ENCODE results near the gene MAN1A1. TPM values are rescaled to one million over a fixed set of nuclear protein-coding genes. Genes with fewer than 3 reads are reported as not detected.
"Not testable (repeated sequence)": the region's sequence is repeated elsewhere in the genome, so short reads cannot be mapped to it uniquely, and the experiment has no call there.

Gene MAN1A1
- total RNA-seq, 1 donor from 2014 or later = 19.7 TPM

DNA sequence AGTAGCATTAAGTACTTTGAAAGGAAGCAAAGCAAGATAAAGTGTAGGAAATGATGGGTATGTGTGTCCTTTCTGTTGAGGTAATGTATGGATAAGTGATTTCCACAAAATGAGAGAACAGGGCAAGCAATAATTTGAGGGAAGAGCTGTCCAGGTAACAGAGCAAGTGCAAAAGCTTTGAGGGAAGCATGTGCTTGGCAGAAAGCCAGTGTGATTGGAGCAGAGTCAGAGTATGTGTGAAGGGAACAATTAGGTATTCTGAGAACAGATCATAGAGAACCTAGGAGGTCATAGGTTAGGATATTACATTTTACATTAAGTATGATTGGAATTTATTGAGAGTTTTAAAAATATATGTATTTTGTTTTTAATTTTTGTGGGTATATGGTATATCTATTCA, 30.2 kb upstream of the MAN1A1 start:
- Histone ChIP-seq H3K9me3 (replicated peaks) (peaks cover 42% of the 10 kb centered on the region), H3K4me3 (no peak overlapping the region), H3K27ac (replicated peaks) (no peak overlapping the region), H3K36me3 (no peaks in the 10 kb centered on the region), H3K27me3 (ENCODE audit: low read depth) (no peaks in the 10 kb centered on the region), H3K4me1 (no peaks in the 10 kb centered on the region)
- intact Hi-C loops (cut with micrococcal nuclease) = no loop called here
- TF ChIP-seq, protein P1, sequence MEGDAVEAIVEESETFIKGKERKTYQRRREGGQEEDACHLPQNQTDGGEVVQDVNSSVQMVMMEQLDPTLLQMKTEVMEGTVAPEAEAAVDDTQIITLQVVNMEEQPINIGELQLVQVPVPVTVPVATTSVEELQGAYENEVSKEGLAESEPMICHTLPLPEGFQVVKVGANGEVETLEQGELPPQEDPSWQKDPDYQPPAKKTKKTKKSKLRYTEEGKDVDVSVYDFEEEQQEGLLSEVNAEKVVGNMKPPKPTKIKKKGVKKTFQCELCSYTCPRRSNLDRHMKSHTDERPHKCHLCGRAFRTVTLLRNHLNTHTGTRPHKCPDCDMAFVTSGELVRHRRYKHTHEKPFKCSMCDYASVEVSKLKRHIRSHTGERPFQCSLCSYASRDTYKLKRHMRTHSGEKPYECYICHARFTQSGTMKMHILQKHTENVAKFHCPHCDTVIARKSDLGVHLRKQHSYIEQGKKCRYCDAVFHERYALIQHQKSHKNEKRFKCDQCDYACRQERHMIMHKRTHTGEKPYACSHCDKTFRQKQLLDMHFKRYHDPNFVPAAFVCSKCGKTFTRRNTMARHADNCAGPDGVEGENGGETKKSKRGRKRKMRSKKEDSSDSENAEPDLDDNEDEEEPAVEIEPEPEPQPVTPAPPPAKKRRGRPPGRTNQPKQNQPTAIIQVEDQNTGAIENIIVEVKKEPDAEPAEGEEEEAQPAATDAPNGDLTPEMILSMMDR (IDR thresholded peaks at IDR 0.05; ENCODE audit: borderline replicate concordance) = no peak
- no peak for DNase-seq

DNA sequence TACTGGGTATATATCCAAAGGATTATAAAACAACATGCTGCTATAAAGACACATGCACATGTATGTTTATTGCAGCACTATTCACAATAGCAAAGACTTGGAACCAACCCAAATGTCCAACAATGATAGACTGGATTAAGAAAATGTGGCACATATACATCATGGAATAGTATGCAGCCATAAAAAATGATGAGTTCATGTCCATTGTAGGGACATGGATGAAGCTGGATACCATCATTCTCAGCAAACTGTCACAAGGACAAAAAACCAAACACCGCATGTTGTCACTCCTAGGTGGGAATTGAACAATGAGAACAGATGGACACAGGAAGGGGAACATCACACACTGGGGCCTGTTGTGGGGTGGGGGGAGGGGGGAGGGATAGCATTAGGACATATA, 27.5 kb upstream of the MAN1A1 start:
- H3K4me3 ChIP-seq; H3K36me3 ChIP-seq; intact Hi-C loops (cut with micrococcal nuclease); DNase-seq; H3K4me1 ChIP-seq; H3K27ac ChIP-seq (replicated peaks); H3K27me3 ChIP-seq (ENCODE audit: low read depth): not testable (repeated sequence)
- H3K9me3 ChIP-seq (replicated peaks) = peaks cover 54% of the 10 kb centered on the region

DNA sequence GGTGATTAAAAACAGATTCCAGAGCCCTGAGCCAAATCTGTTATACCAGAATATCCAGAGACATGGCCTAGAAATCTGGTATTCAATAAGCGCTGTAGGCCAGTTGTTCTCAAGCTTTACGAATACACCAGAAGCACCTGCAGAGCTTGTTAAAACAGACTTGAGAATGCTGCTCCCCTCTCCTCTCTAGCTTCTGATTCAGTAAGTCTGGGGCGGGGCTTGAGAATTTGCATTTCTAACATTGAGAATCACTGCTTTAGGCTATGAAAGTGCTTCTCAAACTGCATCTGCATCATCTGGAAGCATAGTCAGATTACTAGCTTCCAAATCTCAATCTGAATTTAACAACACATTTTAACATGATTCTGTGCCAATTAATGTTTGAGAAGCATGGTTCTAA, 20.5 kb upstream of the MAN1A1 start:
- DNase-seq = no peak
- TF ChIP-seq, protein P1 (IDR thresholded peaks at IDR 0.05; ENCODE audit: borderline replicate concordance) = no peak
- peaks cover 16% of the 10 kb centered on the region for H3K9me3 ChIP-seq (replicated peaks)
- intact Hi-C loops (cut with micrococcal nuclease) = no loop called here
- peaks cover 3% of the 10 kb centered on the region for H3K36me3 ChIP-seq
- H3K4me3 ChIP-seq = no peak overlapping the region
- H3K27ac ChIP-seq (replicated peaks) = no peak overlapping the region
- no peaks in the 10 kb centered on the region for H3K27me3 ChIP-seq (ENCODE audit: low read depth)
- no peaks in the 10 kb centered on the region for H3K4me1 ChIP-seq

DNA sequence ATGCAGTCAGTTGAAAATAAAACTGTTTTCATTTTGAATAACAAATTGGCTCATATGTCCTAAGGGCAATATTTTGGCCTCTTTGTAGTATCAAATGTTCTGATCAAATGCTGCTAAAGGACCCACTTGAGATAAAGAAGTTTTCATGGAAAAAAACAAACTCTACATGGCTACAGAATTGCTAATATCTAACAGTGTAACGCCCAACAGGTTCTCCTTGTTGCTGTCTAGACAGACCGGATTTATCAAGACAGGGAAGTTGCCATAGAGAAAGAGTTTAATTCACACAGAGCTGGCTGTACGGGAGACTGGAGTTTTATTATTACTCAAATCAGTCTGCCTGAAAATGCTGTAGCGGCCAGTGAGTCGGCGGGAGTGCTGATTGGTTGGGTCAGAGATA, 19.4 kb upstream of the MAN1A1 start:
- peaks cover 3% of the 10 kb centered on the region for H3K36me3 ChIP-seq
- DNase-seq = no peak
- H3K27ac ChIP-seq (replicated peaks) = no peak overlapping the region
- peaks cover 6% of the 10 kb centered on the region for H3K9me3 ChIP-seq (replicated peaks)
- no peak overlapping the region for H3K4me3 ChIP-seq
- H3K4me1 ChIP-seq = no peaks in the 10 kb centered on the region
- intact Hi-C loops (cut with micrococcal nuclease) = no loop called here
- H3K27me3 ChIP-seq (ENCODE audit: low read depth) = no peaks in the 10 kb centered on the region
- TF ChIP-seq, protein P1 (IDR thresholded peaks at IDR 0.05; ENCODE audit: borderline replicate concordance) = no peak

DNA sequence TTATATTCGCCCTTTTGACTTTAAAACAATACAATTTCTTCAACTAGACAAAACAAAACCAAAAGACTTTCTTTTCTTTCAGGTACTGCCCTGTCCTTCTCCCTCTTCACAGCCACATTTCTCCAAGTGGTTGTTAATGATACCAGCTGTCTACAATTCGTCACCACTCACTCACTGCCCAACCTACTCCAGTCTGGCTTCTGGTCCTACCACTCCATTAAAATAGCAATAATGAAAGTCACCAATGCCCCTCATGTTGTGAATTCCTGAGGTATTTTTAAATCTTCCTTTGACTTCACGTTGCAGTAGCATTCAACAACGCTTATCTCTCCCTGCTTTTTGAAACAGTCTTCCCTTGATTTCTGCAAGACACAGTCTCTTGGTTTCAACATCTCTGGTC, 11.6 kb upstream of the MAN1A1 start:
- Histone ChIP-seq H3K4me1 (peaks cover 18% of the 10 kb centered on the region), H3K9me3 (replicated peaks) (no peaks in the 10 kb centered on the region), H3K27ac (replicated peaks) (no peak overlapping the region), H3K4me3 (no peak overlapping the region), H3K36me3 (peaks cover 3% of the 10 kb centered on the region), H3K27me3 (ENCODE audit: low read depth) (no peaks in the 10 kb centered on the region)
- TF ChIP-seq, protein P1 (IDR thresholded peaks at IDR 0.05; ENCODE audit: borderline replicate concordance) = no peak
- no peak for DNase-seq
- intact Hi-C loops (cut with micrococcal nuclease) = no loop called here

DNA sequence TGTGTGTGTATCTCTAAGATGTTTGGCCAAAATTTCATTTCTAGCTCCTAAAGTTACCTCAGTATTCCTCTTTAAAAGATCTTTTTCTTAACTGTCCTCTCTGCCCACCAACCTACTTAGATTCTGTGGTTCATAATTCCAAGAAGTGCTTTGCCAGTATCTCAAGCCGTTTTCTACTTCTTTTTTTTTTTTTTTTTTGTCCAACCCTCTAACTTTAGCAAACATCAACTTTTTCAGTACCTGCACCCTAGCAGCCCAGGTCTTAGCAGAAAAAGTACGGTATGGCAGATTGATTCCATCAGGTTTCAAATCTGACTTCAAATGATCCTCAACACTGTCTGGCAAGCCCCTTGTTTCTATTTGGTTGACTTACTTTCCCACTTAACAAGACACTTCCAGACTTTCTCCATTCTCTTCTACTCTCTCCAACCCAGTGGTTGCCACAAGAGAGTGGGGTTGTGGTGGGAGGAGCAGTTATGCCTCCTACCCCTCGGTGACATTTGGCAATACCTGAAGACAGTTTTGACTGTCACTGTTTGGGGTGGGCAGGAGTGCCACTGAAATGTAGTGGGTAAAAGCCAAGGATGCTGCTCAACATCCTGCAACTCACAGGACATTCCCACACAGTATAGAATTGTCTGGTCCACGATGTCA, 10.8 kb upstream of the MAN1A1 start:
- Histone ChIP-seq H3K27me3 (ENCODE audit: low read depth) (no peaks in the 10 kb centered on the region), H3K9me3 (replicated peaks) (no peaks in the 10 kb centered on the region), H3K4me3 (no peak overlapping the region), H3K27ac (replicated peaks) (no peak overlapping the region), H3K36me3 (no peaks in the 10 kb centered on the region), H3K4me1 (peaks cover 18% of the 10 kb centered on the region)
- TF ChIP-seq, protein P1 (IDR thresholded peaks at IDR 0.05; ENCODE audit: borderline replicate concordance) = no peak
- intact Hi-C loops (cut with micrococcal nuclease) = no loop called here
- DNase-seq = no peak

Data from left ventricle myocardium inferior (tissue), 1 donor.